Fibroblast of upper back skin (primary cell): Measurements from ENCODE around the gene MYT1.

Experiments used
- DNase-seq: peaks from one replicate; pipeline ENCODE4 v3.0.0-alpha.2; 2013

The MYT1 gene

GRCh38 chr20:64196309-64196708 is 32.1 kb downstream of the MYT1 start:
- DNase-seq: no peak

GRCh38 chr20:64196847-64197306 is 32.6 kb downstream of the MYT1 start:
- no peak for DNase-seq

- DNase-seq: no peak
Measured at GRCh38 chr20:64198347-64198746, 34.1 kb downstream of the MYT1 start.

- no peak for DNase-seq
Measured at GRCh38 chr20:64199395-64199794, 35.1 kb downstream of the MYT1 start.

DNA sequence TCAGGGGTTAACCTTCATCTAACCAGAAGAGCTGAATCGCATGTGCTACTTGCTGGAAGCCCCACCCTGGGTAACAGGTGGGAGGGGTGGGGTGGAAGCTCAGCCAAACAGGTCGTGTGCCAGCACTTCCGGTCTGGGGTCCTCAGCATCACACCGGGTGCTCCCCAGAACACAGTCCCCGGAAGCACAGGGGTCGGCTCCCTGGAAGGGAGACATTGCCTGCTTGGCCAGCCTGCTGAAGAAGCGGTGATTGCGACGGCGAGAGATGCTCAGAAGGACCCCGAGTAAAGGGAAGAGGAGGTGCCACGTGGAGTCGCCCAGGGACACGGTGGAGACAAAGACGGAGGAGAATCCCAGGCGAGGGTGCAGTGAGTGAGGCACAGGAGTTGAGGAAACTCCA is 36.5 kb downstream of the MYT1 start:
- DNase-seq: no peak

DNA sequence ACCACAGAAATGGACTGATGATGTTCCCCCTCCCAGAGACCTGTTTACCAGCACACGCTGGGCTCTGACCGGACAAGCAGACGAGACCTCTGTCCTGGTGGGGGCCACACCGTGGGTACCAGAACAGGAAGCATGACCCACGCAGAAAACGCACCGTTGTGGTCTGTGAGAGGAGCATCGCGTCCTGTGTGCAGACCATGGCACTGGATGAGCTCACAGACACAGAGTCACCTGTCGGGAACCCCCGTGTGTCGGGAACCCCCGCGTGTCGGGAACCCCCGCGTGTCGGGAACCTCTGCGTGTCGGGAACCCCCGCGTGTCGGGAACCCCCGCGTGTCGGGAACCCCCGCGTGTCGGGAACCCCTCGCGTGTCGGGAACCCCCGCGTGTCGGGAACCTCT is 37.4 kb downstream of the MYT1 start:
- DNase-seq: no peak

- no peak for DNase-seq
Measured at GRCh38 chr20:64203037-64203777, 39.0 kb downstream of the MYT1 start.

DNA sequence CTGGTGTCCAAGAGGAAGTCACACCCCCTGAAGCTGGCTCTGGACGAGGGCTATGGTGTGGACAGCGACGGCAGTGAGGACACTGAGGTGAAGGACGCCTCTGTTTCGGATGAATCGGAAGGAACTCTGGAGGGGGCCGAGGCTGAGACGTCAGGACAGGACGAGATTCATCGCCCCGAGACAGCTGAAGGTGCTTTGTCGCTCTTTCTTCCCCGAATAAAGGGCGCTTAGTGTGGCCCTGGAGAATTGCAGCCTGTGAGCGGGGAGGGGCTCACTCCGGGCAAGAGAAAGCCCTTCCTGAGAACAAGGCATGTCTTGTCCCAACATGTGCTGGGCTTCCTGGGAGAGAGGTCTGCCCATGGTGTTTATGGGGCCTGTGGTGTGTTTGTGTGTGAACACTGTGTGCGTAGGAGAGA is 41.4 kb downstream of the MYT1 start:
- DNase-seq: no peak

DNA sequence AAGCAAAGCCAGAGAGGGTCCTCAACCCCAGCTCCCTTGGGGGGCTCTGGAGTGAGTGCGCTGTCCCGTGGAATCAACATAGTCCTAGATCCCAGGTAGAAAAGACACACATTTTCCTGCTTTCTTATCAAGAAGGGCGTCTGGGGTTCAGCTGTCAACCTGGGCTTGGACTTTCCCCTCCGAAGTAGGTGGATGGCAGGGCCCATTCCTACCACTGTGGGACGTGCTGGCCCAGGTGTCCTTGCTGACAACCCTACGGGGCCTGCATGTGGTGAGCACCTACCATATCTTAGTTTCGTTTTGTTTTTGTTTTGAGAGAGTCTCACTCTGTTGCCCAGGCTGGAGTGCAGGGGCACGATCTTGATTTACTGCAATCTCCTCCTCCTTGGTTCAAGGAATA is 42.4 kb downstream of the MYT1 start:
- DNase-seq: no peak

GRCh38 chr20:64207641-64208590 is 43.7 kb downstream of the MYT1 start:
- no peak for DNase-seq

- no peak for DNase-seq
Measured at GRCh38 chr20:64209148-64209547, 44.9 kb downstream of the MYT1 start.

- no peak for DNase-seq
Measured at GRCh38 chr20:64210656-64211369, 46.6 kb downstream of the MYT1 start.

- DNase-seq: no peak
Measured at GRCh38 chr20:64211874-64212658, 47.8 kb downstream of the MYT1 start.

- DNase-seq: peak; percentile 45
Measured at GRCh38 chr20:64212755-64213154, 48.5 kb downstream of the MYT1 start.

DNA sequence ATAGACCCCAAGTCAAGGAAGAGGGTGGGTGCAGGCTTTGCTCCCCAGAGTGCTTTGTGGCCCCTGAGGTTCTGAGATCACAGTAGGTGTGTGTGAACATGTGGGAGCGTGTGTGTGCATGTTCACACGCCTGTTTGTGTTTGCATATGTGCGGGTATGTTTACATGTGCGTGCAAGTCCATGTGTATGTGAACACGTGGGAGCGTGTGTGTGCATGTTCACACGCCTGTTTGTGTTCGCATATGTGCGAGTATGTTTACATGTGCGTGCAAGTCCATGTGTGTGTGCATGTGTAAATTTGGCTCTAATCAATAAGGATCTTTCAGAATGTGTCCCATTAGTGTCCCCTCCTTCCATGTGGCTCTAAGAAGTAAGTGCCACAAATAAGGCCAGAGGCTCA is 49.9 kb downstream of the MYT1 start:
- no peak for DNase-seq

DNA sequence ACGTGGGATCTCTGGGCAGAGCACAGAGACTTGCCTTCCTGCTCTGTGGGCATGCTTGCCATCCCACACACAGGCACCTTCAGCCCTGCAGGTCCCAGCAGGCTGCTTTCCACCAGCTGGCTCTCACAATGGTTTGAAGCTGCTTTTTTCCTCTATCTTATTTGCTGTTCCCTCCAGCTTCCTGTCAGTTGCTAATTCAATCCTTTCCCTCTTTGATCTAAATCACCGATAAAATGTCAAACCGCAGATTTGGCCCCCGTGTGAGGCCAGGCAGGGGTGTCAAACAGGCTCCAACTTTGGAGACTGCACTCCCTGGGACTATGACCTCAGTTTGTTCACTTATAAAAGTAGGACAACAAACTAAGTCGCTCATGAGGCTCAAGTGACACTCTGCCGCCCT is 50.7 kb downstream of the MYT1 start:
- DNase-seq: no peak

DNA sequence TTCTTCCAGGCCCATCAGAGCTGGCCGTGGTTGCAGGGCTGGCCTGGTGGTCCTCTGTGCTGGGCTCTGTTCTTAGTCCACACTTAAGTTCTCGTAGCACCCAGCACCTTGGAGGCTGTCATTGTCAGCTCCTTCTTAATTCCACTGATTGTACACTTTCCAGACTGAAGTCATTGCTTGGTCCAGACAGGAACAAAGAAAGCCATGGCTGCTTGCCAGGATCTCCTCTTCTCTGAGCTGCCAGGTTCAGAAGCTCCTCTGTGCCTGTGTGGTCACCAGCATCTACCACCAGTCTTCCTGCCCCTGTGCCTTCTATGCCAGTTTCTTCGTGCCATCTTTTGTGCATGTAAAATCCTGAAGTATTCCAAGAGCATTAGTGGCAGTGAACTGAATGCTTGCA is 51.8 kb downstream of the MYT1 start:
- DNase-seq: no peak

DNA sequence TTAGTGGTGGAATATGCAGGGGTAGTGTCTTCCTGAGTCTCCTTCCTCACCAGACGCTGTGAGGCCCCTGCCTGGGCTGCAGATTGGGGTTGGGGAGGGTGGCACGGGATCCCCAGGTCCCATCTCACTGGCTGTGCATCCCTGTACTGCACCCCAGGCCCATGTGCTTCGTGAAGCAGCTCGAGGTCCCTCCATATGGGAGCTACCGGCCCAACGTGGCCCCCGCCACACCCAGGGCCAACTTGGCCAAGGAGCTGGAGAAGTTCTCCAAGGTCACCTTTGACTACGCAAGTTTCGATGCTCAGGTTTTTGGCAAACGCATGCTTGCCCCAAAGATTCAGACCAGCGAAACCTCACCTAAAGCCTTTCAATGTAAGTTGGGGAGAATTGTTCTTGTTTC is 52.7 kb downstream of the MYT1 start:
- no peak for DNase-seq

DNA sequence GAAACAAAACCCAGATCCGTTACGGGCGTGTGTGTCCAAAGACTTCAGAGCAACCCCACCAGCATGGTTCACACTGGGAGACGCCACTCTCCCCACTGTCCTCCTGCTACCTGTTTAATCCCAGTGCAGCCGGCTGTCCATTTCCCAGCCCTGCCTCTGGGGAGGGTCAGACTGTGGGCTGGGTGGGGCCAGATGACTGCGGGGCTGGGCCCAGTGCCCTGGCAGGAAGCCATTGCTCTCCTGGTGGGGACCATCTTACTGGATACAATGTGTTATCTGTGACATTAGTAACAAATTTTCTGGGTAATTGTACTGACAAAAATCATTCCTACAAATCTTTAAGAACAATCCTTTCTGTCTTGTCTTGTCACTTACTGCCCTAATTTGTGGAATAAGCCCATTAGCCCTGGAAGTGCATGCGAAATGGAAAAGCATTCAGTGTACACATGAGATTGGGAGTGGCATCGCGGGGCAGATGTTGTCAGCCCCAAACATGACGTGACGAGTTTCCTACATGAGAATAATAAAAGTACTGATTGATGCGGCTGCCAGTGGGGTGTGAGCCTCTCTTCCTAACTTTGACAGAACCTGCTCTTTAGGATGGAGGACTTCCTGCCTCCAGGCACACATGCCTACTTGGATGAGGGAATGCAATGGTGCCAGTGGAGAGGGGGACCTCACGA is 53.4 kb downstream of the MYT1 start:
- no peak for DNase-seq

DNA sequence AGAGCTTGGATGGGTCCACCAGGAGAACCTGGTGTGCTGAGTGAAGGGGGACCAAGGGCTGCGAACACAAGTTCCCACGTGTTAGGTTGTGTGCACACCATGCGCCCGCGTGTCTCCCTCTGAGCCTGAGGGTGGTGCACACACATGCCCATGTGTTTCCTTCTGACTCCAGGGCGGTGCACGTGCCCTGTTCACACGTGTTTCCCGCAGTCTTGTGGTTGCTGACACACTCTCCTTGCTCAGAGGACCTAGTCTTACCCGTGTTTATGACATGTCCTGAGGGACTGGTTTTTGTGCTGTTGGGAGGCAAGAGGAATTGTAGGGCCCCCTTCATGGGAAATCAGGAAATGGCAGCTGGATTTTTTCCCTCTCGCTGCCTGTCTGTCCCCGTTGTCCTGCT is 55.0 kb downstream of the MYT1 start:
- no peak for DNase-seq

- no peak for DNase-seq
Measured at GRCh38 chr20:64219730-64220129, 55.5 kb downstream of the MYT1 start.

DNA sequence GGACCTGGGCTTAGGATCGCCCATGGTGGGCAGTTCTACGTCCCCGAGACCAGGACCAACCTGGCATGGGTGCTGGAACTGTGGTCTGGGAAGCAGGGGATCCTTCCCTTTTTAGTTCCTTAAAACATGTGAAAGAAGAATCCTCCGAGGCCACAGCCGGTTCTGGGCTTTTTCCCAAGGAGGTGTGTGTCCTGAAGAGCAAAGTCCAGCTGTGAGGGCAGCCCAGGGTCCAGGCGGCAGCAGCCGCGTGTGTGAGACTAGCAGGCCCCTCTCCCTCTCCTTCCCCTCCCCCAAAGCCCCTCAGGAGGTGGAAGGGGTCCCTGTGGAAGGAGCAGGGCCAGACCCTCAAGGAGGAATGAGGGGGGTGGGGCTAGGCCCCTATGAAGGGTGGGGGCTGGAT is 56.2 kb downstream of the MYT1 start:
- DNase-seq: no peak
